ENCODE data around the gene ELMO1.

DNA sequence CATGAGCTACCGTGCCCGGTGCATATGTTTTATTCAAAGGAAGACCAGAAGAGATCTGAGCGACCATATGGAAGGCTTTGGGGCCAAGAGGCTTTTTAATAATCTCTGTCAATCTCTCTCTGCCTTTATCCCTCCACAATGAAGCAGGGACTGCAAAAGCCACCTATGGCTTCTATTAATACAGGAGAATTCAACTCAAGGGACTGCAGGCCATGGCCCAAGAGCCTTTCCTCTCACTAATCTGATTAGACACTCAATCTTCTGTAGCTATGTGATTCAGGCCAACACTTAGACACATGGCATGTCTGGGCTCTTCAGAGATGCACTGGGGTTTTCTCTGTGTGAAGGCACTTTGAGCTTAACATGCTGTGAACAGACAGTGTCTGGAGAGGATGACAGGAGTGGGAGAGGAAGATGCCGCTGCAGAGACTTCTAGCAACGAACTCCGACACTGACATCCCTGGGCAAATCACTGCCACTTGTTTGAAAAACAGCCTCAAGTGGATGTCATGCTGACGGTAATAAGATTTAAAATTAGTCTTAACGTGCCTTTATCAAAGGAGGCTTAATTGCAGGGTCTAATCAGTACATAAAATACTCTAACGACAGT, 609.9 kb downstream of the ELMO1 start:
- TF ChIP-seq CTCF (IDR thresholded peaks at IDR 0.05) = no peak
- TF ChIP-seq ZFX (IDR thresholded peaks at IDR 0.05; ENCODE audit: borderline replicate concordance) = no peak

All from 22Rv1 (cell line).